ENCODE measurements around the gene RPS6KC1.
"Not testable (repeated sequence)": the region's sequence is repeated elsewhere in the genome, so short reads cannot be mapped to it uniquely, and the experiment has no call there.

Gene RPS6KC1

DNA sequence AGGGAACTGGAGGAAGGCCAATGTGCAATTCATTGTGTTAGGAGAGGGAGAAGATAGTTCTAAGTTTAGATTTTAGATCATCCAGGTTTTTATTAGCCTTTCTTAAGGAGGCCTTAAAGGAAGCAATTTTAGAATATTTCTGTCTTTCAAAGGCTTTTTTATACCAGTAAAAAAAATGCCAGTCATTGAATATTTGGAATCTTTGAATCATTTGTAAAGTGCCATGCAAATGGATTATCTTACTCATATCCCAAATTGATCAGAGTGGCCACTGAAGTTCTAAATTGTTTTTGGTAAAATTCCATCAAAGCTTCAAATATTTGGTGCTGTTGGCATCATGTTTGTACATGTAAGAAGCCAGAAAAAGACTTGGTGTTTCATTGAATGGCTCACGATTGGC is 244.8 kb downstream of the RPS6KC1 start:
- DNase-seq = no peak

DNA sequence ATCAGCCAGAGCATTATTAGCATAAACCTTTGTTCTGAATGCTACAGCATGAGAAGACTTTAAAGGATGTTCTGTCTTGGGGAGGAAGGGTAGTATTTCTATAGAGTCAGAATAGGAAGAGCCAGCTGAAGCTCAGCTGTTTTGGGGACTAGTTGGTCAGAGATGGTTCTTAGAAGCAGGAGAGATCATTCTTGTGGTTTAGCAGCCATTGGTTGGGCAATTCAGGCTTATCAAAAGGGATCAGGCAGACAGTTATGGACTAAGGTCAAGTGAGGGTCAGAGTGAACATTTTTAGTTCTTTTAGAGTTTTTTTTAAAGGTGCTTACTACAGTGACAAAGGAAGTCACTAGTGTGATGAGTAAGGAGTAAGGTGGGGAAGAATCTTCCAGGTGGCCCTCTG is 245.5 kb downstream of the RPS6KC1 start:
- DNase-seq = no peak

DNA sequence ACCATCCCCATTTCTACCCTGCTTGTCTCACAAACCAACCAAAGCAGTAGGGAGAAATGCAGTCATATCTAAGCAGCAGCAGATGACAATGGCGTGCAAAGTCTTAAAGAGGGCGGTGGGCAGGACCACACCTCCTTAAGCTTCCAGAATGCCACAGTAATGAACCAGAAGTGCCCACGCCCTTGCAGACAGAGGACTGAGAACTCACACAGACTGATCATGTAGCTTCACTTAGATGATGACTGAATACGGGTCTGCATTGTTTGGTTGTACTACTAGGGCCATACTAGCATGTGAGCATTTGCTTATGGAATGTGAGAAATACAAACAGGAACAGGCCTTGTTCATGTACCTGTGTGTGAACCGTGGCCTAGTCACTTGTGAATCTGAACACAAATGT is 246.0 kb downstream of the RPS6KC1 start:
- DNase-seq = no peak

GRCh38 chr1:213300433-213300832 is 249.4 kb downstream of the RPS6KC1 start:
- no peak for DNase-seq

GRCh38 chr1:213301524-213301923 is 250.5 kb downstream of the RPS6KC1 start:
- DNase-seq = not testable (repeated sequence)

DNA sequence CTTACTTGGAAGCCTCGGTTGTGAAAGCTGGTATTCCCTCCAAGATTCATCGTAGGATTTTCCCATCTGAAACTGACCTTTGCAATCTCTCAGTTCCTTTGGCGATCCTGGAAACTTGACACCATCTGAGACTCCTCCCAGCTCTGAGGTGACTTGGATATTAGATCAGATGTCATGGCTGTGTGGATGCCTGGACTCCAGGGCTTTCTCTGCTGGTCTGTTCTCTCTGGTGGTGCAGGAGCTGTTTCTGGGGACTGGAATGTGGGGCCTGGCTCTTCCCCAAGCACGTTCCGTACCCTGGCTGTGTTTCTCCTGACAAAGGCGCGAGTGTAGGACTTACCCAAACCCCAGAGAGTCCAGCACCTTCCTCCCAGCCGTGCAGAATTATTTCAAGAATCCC is 252.2 kb downstream of the RPS6KC1 start:
- no peak for DNase-seq

- DNase-seq = no peak
Observed at GRCh38 chr1:213315571-213315970, 264.5 kb downstream of the RPS6KC1 start.

- not testable (repeated sequence) for DNase-seq
Observed at GRCh38 chr1:213318458-213318857, 267.4 kb downstream of the RPS6KC1 start.

DNA sequence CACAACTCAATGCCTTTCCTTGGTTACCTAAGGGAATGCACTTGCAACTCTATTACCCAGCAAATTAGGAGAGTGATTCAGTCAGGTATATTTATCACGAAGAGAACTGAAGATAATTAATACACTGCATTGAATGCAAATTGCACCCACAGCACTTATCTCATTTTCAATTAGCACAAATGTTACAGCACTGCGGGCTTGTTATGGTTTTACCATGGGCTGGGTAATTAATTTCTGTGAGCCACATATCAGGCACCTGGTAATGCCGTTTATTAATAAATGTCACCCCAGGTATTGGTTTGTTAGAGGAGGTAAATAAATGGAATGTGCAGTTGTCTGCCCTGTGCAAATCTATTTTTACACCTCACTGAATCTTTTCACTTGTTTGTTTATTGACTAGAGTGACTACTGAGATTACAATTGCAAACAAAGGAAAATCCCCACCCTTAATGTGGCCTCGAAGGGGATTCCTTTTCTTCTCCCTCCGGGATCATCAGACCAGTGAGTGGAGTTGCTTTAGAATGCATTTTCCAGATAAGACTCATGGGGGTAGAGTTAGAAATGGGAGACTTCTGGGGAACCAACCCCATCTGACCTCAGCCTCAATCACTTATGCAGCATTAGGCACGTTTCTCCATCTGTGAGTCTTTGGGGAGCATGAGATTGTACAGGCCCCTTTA is 269.3 kb downstream of the RPS6KC1 start:
- no peak for DNase-seq
